ENCODE measurements around the gene SPSB1. TPM values are rescaled to one million over a fixed set of nuclear protein-coding genes. Genes with fewer than 3 reads are reported as not detected.

The SPSB1 gene
- total RNA-seq, 1 donor from 2014 or later: 1.3 TPM

DNA sequence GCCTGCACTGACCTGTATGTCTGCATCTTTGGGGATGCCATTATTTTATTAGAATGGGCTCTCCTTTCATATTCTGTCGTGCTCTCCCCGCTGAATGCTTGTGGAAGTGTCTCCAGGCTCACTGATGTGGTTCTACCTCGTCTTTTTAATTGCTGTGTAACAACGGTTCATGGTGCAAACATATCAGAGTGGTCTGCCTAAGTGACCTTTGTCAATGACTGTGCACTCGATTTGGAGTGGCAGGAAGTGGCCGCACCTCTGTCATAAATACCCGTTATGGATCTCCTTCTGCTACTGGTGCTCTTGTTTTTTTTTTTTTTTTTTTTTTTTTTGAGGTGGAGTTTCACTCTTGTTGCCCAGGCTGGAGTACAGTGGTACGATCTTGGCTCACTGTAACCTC, 38.3 kb downstream of the SPSB1 start:
- Mint-ChIP-seq H3K36me3 (ENCODE audit: low read depth) (no peaks in the 10 kb centered on the region), H3K27ac (ENCODE audit: unreplicated experiment) (no peak overlapping the region), H3K4me3 (no peak overlapping the region), H3K4me1 (peaks cover 6% of the 10 kb centered on the region), H3K9me3 (no peaks in the 10 kb centered on the region), H3K27me3 (ENCODE audit: low read depth) (no peaks in the 10 kb centered on the region)
- no peak for DNase-seq (ENCODE audit: low read depth, low spot score)
- TF ChIP-seq, protein P1, sequence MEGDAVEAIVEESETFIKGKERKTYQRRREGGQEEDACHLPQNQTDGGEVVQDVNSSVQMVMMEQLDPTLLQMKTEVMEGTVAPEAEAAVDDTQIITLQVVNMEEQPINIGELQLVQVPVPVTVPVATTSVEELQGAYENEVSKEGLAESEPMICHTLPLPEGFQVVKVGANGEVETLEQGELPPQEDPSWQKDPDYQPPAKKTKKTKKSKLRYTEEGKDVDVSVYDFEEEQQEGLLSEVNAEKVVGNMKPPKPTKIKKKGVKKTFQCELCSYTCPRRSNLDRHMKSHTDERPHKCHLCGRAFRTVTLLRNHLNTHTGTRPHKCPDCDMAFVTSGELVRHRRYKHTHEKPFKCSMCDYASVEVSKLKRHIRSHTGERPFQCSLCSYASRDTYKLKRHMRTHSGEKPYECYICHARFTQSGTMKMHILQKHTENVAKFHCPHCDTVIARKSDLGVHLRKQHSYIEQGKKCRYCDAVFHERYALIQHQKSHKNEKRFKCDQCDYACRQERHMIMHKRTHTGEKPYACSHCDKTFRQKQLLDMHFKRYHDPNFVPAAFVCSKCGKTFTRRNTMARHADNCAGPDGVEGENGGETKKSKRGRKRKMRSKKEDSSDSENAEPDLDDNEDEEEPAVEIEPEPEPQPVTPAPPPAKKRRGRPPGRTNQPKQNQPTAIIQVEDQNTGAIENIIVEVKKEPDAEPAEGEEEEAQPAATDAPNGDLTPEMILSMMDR (conservative IDR thresholded peaks at IDR 0.05): no peak

DNA sequence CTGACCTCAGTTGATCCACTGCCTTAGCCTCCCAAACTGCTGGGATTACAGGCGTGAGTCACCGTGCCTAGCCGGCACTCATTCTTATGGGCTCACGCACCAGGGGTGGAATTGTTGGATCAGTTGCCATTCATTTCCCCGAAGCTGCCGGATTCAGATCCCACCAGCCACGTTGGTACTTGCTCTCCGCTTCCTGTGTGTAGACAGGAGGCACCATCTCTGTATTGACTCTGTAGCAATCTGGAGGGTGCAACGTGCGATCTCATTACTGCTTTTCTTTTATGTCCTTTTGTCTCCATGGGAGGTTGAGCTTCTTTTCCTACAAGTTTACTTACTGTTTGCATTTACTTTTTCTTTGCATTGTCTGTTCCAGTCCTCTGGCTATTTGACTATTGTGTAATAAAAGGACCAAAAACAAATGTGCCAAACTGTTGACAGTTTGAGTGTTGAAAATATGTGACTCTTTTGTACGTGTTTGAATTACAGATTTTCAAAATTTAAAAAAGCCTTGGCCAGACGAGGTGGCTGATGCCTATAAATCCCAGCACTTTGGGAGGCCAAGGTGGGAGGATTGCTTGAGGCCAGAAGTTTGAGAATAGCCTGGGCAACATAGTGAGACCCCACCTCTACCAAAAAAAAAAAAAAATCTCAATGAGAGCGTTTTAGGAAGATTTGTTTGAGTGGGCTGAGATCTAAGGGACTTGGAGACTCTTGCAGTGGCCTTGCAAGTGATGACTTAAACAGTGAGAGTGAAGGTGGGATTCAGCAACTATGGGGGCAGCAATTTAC, 39.1 kb downstream of the SPSB1 start:
- no peak for DNase-seq (ENCODE audit: low read depth, low spot score)
- TF ChIP-seq, protein P1 (conservative IDR thresholded peaks at IDR 0.05): no peak
- Mint-ChIP-seq H3K36me3 (ENCODE audit: low read depth) (no peaks in the 10 kb centered on the region), H3K9me3 (no peaks in the 10 kb centered on the region), H3K27me3 (ENCODE audit: low read depth) (no peaks in the 10 kb centered on the region), H3K4me1 (peaks cover 6% of the 10 kb centered on the region), H3K27ac (ENCODE audit: unreplicated experiment) (peak overlapping the region; percentile 57), H3K4me3 (no peak overlapping the region)

DNA sequence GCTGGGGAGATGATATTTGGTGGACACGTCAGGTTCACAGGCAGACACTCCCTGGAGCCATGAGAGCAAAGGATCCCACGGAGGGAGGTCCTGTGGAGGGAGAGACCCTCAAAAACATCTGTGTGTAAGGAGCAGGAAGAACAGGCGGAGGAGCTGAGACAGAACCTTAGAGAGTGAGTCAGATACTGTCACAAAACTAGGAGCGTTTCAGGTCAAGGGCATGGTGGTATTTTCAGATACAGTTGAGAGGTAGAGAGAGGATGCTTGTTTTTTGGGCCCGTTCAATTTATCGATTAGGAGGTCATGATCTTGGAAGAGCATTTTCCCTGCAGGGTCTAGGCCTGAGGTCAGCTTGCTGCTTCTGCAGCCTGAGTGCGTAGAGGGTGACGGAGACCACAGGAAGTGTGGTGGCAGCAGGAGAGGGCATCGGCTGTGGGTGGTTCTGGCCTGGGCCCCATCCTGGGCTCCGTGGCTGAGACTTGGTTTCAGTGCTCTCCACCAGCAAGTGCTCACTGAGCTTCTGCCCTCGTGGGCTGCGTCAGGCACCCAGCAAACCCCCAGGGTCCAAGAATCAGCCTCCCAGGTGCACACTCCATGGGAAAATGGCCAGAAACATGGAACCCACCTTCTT, 39.9 kb downstream of the SPSB1 start:
- Mint-ChIP-seq H3K27ac (ENCODE audit: unreplicated experiment) (no peak overlapping the region), H3K36me3 (ENCODE audit: low read depth) (no peaks in the 10 kb centered on the region), H3K4me1 (peaks cover 6% of the 10 kb centered on the region), H3K27me3 (ENCODE audit: low read depth) (no peaks in the 10 kb centered on the region), H3K4me3 (no peak overlapping the region), H3K9me3 (no peaks in the 10 kb centered on the region)
- DNase-seq (ENCODE audit: low read depth, low spot score): no peak
- TF ChIP-seq, protein P1 (conservative IDR thresholded peaks at IDR 0.05): no peak

DNA sequence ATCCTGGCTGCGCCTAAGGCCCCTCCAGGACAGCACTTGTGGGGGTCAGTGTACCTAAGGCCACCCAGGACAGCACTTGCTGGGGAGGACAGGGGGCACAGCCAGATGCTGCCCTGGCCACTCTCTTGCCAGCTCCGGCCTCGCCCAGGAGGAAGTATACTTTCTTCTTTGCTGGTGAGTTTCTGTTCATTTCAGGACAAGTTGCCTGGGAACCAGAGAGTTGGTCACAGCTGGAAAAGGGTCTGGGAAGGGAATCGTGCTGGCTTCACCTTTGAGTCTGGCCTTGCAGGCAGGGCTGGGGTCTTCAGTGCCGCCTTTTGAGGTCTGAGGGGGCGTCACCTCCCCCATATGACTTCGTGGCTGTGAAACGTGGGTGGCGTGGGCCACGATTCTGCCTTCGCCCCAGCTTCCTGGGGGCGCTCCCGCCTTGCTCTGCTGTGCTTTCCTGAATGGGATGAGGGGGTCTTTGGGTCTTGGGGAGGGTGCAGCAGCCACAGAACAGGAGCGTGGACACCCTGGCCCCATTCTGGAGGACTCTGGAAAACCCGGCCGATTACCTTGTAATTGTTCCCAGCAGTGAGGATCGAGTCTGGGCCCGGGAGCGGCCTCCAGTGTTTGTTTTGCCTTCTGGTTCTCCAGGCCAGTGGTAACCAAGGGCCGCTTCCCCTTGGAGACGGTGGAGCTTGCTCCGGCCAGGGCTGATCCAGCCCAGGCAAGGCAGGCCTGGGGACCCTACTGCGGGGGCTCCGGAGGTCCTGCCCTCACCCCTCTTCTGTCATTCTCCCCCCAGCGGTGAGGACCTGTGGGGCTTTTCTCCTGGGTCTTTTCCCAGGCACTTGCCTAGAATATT, 45.9 kb downstream of the SPSB1 start:
- Mint-ChIP-seq H3K9me3 (peaks cover 3% of the 10 kb centered on the region), H3K27ac (ENCODE audit: unreplicated experiment) (no peak overlapping the region), H3K27me3 (ENCODE audit: low read depth) (no peaks in the 10 kb centered on the region), H3K4me1 (no peaks in the 10 kb centered on the region), H3K4me3 (no peak overlapping the region), H3K36me3 (ENCODE audit: low read depth) (no peaks in the 10 kb centered on the region)
- TF ChIP-seq, protein P1 (conservative IDR thresholded peaks at IDR 0.05): no peak
- DNase-seq (ENCODE audit: low read depth, low spot score): no peak

DNA sequence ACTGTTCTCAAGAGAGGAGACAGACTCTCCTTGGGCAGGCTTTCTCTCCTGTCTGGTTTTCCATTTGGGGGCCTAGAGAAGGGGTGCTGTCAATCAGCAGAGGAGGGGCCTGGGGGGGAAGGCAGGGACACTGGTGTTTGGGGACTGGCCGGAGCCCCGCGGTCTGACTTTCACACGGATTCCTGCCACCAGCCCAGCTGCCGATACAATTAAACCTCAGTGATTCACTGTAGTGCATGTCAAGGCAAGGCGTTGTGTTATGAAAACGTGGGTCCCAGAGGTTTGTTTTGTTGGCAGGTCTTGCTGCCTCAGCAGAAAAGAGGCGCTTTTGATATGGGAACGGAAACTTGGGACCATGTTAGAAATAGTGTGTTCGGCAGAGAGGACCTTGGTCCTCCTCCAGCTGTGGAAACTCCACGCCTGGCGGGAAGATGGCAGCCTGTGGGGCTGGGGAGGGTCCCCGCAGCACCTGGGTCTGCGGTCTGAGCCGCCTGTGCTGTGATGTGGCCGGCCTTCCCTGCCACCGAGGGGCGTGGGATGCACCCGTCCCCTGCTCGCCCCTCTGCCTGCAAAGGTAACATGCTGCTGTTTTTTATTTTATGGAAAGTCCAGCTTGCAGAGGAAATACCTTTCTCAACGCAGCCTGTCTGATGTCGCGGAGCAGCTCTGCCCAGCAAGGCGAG, 47.6 kb downstream of the SPSB1 start:
- peaks cover 3% of the 10 kb centered on the region for H3K9me3 Mint-ChIP-seq
- TF ChIP-seq, protein P1 (conservative IDR thresholded peaks at IDR 0.05): no peak
- H3K27ac Mint-ChIP-seq (ENCODE audit: unreplicated experiment): no peak overlapping the region
- H3K27me3 Mint-ChIP-seq (ENCODE audit: low read depth): no peaks in the 10 kb centered on the region
- DNase-seq (ENCODE audit: low read depth, low spot score): no peak
- no peaks in the 10 kb centered on the region for H3K36me3 Mint-ChIP-seq (ENCODE audit: low read depth)
- no peaks in the 10 kb centered on the region for H3K4me1 Mint-ChIP-seq
- H3K4me3 Mint-ChIP-seq: no peak overlapping the region
